Epithelial cell of proximal tubule (primary cell): Measurements from ENCODE around the gene MMD. TPM values are rescaled to one million over a fixed set of nuclear protein-coding genes. Genes with fewer than 3 reads are reported as not detected.

ENCODE experiments used
- DNase-seq: peaks from one replicate; pipeline ENCODE4 v3.0.0-alpha.2; 2011; ENCODE audit warnings: low read depth
- H3K4me3 ChIP-seq: 2 replicates; pipeline ENCODE4 v1.5.1; 2011; ENCODE audit warnings: low read depth, mild to moderate bottlenecking, low read length
- total RNA-seq: library from RNA; depleted of rRNA; stranded (reverse); fragments of >200 nt; gene quantifications from 2 replicates; pipeline ENCODE4 v1.2.3, GENCODE V29; 2015
- TF ChIP-seq, protein P1 (sequence below): conservative IDR thresholded peaks from 2 replicates; pipeline ENCODE4 v1.5.1; 2012; ENCODE audit warnings: low read depth, mild to moderate bottlenecking, low read length

Gene MMD
- total RNA-seq, 1 donor from 2014 or later, result 34.3 TPM

DNA sequence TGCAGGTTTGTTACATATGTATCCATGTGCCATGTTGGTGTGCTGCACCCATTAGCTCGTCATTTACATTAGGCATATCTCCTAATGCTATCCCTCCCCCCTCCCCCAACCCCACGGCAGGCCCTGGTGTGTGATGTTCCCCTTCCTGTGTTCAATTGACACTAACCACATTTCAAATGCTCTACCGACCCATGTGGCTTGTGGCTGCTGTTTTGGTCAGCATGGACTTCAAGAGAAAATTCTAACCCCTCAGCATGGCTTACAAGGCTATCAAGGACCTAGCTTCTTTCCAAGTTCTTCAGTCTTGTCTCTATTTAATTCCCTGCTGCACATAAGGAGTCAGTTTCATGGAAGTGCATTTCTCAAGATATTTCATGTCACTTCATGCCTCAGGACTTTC, 52.9 kb downstream of the MMD start:
- TF ChIP-seq, protein P1, sequence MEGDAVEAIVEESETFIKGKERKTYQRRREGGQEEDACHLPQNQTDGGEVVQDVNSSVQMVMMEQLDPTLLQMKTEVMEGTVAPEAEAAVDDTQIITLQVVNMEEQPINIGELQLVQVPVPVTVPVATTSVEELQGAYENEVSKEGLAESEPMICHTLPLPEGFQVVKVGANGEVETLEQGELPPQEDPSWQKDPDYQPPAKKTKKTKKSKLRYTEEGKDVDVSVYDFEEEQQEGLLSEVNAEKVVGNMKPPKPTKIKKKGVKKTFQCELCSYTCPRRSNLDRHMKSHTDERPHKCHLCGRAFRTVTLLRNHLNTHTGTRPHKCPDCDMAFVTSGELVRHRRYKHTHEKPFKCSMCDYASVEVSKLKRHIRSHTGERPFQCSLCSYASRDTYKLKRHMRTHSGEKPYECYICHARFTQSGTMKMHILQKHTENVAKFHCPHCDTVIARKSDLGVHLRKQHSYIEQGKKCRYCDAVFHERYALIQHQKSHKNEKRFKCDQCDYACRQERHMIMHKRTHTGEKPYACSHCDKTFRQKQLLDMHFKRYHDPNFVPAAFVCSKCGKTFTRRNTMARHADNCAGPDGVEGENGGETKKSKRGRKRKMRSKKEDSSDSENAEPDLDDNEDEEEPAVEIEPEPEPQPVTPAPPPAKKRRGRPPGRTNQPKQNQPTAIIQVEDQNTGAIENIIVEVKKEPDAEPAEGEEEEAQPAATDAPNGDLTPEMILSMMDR, result no peak
- H3K4me3 ChIP-seq, result no peak overlapping the region
- no peak for DNase-seq

DNA sequence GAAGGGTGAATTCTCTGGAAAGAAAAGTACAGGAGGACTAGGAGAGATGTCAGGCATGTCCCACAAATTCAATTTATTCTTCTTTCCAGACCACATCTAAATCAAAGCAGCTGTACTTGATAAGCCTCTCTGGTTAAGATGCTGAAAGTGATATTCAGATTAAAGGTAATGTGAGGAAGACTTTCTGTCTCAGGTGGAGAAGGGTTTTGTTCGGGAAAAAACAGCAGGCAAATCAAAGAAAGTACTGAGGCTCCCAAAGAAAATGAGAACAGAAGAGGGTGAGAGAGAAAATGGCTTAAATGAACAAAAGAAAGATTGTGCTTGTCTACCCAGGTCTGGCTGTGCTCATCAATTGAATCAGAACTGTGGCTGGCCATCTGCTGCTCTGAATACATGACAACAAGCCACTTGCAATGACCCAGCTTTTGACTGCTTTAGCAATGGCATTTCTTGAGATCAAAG, 55.6 kb downstream of the MMD start:
- DNase-seq, result no peak
- TF ChIP-seq, protein P1, result no peak
- H3K4me3 ChIP-seq, result no peak overlapping the region

DNA sequence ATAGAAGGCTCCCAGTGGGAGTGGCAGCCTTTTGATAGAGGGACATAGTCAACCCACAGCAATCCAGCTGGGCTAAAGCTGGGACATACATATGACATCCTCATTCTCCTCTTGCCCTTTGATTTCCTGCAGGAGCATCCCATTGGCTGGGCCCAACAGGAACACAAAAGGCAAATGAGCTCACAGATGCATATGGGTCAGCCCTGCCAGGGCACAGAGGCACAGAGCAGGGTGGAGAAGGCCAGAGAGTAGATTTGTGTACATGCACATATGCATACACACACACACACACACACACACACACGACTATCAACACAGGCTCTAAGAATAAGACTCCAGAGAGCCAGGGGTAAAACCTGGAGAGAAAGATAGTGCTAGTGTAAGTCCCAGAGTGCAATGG, 58.6 kb downstream of the MMD start:
- TF ChIP-seq, protein P1, result no peak
- no peak overlapping the region for H3K4me3 ChIP-seq
- no peak for DNase-seq

DNA sequence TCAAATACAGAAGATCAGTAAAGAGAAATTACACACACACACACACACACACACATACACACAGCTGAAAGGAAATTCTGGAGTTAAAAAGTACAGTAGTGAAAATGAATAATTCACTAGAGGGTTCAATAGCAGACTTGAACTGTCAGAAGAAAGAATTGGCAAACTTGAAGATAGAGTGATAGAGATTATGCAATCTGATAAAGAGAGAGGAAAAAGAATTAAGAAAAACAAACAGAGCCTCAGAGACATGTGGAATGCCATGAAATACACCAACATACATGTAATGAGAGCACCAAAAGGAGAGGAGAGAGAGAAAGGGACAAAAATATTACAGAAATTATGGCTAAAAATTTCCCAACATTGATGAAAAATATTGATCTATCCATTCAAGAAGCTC, 60.7 kb downstream of the MMD start:
- TF ChIP-seq, protein P1, result no peak
- no peak overlapping the region for H3K4me3 ChIP-seq
- no peak for DNase-seq

DNA sequence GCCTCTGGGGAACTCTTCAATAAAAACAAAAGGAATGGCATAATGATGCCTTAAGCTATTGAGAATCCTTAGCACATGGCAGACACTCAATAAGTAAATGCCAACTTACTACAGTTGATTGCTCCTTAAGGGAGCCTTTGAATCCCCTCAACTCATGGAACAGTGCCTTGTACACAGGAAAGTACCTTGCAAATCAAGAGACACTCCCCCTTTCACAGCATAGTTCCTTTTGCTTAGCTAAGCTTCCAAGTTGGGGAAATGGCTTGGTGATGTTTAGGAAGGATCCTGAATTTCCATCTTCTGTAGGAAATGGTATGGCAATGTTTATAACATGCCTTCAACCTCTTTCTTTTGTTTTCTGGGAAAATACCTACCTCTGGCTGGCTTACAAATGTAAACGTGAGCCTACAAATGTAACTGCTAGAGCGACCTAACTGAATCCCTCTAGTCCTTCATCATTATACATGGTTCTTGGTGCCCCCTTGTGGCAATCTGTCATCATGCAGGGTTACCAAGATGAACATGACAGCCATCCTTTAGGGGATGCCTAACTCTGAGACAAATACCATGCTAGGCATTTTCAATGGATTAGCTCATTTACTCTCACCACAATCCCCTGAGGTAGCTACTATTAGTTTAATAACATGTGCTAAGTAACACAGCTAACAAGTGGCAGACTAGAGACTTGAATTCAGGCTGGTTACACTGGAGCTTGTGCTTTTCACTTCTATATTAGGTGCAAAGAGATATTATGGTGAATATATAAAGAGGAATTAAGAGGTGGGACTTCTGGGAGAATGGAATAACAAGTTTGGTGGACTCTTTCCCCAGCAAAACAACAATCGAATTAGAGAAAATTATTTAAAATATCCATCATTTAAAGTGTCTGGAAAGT, 65.0 kb downstream of the MMD start:
- DNase-seq, result peak; percentile 42
- TF ChIP-seq, protein P1, result peak; percentile 92

DNA sequence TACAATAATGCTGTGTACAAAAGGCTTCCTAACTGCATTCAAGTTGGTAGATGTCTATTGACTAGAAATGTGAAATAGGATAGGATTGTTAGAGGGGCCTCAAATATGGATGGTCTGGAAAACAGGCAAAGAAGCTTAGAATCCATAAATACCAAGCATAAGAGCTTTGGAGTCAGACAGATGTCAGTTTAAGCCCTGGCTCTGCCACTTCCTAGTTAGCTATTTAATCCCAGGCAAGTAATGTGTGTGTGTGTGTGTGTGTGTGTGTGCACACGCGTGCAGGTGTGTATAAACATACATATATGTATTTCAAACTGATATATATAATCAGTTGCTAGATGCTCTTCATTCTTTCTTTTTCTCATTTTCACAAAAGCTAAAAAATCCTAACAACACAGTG, 66.7 kb downstream of the MMD start:
- DNase-seq, result no peak
- no peak overlapping the region for H3K4me3 ChIP-seq
- TF ChIP-seq, protein P1, result no peak

More for the DNA sequence above, 65.0 kb downstream of the MMD start:
- no peak overlapping the region for H3K4me3 ChIP-seq

DNA sequence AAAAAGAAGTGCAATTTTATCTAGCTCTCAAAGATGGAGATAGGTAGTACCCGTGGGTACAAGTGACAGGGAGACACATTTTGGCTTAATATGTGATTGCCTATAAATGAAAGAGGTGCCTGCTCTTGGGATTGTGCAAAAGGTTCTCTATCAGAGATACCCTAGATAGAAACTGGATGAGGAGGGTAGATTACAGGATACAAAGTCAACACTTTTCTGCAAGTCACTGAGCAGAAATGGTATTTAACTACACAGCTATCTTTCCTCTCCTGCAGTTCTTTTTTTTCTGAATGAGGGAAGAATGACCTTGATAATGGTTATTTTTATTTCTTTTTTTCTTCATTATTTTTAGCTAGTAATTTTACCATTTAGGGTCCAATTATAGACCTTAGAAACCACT, 67.6 kb downstream of the MMD start:
- H3K4me3 ChIP-seq, result no peak overlapping the region
- TF ChIP-seq, protein P1, result no peak
- no peak for DNase-seq
